HG03064 (cell line): ENCODE data around the gene MYL6B.
"Not testable (repeated sequence)": the region's sequence is repeated elsewhere in the genome, so short reads cannot be mapped to it uniquely, and the experiment has no call there.

ENCODE experiments used
- ATAC-seq: cut with Tn5 transposase; IDR thresholded peaks from one replicate; pipeline ENCODE4 v1.9.1; 2021; ENCODE audit warnings: low read depth; ENCODE audit not compliant: unreplicated experiment

Gene MYL6B

DNA sequence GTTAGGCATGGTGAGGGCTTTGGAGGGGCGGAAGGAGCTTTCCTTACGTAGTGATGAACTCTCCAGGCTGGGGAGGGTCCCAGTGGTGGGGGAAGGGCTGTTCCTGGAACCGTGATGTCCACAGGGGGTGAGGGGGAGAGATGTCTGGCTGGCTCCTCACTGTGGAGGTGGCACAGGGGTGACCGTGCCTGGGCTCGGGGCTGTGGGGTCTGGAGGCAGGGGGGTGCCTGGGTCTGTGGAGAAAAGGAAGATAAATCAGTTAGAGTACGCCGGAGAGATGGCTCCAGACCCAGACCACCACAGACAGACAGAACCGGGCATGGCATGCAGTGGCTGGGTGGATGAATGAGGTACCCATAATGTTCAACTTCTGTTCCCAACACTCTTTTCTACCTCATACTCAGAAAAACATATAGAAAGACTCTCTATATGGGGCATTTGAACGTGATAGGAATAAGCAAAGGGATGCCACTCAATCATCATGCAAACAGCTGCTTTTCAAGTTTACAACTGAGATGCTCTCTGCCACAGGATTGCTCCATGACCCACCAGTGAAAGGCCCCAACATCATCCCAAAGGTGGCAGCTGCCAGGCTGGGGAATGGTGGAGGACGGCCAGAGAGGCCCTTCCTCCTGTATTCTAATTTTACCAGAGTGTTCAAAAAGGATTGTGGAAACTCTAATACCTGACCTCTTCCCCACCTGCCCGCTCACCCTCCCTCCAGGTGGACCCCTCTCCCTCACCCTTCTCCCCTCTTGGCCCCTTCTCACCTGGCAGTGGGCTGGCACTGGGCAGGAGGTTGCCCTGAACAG is 11.4 kb downstream of the MYL6B start:
- ATAC-seq: no peak

DNA sequence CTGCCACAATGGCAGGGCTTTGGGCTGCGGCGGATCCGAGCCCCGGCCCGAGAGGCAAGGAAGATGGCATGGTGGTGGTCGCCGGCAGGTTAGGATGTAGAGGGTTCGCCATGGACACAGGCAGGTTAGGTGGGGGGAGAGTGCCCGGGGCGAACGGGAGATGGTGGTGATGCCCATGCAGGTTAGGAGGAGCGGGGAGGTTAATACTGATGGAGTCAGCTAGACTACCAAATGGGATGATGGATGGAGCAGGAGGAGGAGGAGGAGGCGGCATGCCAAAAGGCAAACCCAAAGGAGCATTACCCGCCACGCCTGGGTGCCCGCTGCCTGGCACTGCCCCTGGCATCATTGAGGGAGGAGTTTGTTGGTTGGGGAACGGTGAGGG is 11.9 kb downstream of the MYL6B start:
- ATAC-seq: no peak

DNA sequence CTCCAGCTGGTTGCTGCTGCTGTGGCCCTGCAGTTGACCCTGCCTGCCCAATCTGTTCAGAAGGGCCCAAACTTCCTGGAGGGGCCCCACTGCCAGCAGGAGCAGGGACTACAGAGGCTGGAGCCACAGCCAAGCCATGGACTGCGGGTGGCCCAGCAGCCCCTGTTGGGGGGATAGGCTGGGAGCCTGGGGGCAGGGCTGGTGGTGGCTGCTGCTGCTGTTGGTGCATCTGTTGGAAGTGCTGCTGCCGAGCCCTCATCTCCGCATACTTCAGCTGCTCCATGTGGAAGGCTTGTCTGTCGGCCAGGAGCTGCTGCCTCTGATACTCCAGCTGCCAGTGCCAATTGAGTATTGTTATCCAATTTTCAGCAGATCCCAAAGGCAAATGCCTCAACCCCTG is 13.0 kb downstream of the MYL6B start:
- ATAC-seq: no peak

DNA sequence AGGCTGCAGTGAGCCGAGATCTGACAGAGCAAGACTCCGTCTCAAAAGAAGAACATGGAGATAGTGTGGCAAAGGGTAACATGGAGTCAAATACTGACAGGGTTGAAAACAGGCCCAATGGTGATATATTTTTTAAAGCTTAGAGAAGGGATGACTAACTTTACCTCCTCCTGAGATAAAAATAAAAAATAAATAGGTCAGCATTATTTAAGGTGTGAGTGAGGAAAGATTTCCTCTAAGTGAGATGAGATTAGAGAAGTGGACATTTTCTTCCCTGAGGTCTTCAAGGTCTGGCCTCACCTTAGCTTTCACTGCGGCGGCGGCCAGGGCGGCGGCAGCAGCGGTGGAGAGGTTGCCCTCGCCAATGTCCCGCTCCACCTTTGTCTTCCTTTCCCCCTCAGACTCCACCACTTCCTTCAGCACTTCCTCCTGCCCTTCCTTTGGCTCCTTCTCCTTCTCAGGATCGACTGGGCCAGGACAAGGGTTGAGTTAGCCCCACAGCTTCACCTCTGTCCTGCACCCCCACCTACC is 16.9 kb downstream of the MYL6B start:
- no peak for ATAC-seq

DNA sequence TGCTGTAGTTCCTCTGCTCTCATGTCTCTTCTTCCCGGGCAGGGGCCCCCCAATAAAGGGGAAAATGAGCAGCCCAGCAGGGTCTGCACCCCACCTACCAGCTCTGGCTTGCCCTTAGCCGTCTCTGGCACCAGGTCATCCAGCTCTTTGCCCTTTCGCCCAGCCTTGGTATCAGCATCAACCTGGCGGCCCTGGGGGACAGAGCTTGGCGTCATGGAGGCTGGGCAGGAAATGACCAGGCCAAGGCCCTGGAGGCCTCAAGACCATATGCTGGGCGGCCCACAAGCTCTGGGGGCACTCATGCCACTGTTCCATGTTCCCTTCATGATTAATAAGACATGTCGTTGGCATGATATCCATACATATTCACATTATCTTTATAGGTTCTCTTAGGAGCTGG is 20.5 kb downstream of the MYL6B start:
- ATAC-seq: no peak

DNA sequence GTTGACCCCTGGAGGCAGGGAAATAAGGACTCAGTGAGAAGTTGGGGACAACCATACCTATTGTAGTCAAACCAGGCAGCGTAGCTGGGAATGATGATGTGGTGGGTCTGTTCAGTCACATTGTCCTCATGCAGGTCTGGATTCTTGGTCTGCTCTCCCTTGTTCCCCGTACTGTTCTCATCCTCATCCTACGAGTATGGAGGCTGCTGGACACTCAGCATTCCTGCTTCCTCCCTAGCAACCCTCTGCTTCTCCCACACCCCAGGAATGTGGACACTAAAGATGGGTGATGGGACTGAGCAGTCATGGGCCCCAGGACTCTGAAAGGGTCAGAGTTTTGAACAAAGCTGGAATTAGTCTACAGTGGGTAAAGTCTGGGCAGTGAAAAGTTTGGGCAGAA is 26.0 kb downstream of the MYL6B start:
- ATAC-seq: no peak

DNA sequence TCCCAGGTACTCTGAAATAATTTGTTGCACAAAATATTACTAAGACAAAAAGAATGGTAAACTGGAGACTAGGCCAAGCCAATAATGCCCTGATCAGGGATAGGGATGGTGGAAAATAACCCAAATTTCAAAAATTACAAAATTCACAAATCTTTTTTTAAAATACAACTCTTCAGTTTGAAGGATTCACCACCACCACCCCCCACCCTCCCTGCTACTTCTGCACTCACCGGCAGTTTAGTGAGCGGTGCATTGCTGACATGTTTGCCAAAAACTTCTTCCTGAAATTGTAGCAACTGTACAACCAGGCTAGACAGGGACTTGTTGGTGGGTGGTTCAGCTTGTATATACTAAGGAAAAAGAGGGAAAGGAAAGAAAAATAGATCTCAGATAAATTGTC is 34.6 kb downstream of the MYL6B start:
- ATAC-seq: no peak

DNA sequence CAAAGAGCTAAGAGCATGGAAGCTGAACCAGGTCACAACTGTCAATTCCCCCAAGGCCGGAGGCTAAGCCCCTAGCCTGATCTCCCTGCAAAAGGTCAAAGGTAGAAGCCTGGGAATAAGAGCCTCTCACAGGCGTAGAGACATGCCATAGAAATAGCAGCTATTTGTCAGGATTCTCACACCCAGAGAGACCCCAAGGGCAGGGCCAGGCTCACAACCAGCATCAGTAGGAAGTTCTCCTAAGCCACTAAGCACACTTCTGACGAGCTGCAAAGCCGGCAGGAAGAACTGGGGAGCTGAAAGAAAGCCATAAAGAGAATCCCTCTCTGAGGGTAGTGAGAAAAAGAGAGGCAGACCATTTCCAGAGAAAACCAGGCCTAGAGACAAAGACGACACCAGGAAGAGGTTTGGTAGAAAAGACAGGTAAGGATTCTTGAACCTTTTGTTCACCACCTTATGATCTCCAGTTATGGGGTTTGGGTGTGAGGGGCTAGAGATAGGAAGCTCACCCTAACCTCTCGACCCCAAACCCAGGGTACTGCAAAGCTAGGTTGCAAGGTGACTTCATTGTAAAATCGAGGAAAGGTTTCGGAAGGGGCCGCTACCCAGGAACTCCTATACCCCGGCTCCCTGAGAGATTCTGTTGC is 35.9 kb downstream of the MYL6B start:
- no peak for ATAC-seq

DNA sequence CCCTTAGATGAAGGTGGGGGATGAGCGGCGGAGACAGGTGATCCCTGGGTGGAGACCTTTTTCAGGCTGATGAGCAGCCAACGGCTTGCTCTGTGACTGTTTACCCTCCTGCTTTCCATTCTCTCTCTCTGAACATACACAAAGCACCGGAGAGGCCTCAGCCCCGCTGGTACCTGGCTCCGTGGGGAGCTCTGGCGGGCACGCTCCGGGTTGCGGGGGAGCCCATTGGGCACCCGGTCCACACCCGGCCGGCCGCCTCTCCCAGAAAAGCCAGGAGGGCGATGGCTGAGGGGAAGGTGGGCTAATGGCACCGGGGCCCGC is 36.4 kb downstream of the MYL6B start:
- ATAC-seq: no peak

DNA sequence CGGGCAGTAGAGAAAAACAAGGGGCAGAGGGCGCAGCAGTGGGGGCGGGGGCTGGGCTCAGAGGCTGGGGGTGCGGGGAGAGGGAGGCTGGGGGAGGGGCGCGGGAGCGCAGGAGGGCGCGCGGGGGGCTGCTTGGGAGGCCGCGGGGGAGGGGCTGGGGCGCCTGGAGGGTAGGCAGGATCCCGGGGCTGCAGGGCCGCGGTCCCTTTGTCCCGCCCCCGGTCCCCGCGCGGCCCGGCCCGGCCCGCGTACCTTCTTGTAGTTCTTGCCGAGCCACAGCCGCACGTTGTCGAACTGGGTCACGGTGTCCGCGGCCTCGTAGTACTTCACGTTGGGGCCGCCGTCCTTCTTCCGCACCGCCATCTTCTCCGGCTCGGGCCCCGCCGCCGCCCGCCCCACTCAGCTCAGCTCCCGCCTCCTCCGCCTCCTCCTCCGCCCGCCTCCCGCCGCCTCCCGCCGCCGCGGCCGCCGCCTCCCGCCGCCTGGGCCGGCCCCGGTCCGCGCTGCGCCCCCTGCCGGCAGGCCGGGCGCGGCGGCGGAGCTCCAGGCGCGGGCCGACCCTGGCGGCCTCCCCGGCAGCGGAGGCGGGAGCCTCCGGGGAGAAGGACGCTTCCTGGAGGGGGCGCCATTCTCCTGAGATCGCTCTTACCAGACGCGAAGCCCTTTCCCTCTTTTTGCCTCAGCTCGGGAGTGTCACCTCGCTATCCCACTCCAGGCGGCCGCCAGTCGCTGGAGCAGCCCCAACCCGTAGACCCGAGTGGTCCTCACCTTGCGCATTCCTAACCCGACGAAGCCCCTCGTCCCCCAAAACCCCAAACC is 36.9 kb downstream of the MYL6B start, which contains the start of gene SMARCC2:
SMARCC2 (minus strand) TSS at position 385 of the 819 bp plus-strand sequence; CDS start at position 363, 22 bp downstream.
- ATAC-seq: peak; percentile 58

DNA sequence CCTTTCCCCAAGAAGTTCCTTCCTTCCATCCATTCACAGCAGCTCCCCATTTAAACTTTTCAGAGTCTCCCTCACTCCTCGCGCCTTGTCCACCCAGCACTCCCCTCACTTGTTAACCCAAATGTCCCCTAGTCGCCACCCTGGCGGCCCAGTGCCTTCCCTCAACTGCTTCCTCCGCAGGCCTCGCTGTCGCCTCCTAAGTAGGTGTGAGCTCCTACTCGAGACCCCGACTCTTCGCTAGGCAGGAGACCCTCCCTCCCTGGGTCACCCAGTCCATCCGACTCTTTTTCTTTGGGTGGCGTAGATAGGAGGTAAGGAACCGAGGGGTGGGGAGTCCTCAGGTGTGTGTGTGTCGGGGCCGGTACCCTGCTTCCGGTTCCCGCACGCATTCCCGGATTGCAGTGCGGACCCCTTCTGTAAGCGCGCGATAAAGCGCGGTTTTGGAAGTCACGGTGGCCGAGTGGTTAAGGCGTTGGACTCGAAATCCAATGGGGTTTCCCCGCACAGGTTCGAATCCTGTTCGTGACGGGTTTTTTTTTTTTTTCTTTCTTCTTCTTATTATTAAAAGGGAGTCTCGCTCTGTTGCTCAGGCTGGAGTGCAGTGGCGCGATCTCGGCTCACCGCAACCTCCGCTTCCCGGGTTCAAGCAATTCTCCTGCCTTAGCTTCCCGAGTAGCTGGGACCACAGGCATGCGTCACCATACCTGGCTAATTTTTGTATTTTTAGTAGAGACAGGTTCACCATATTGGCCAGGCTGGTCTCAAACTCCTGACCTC is 37.7 kb downstream of the MYL6B start:
- ATAC-seq: peak; percentile 37

DNA sequence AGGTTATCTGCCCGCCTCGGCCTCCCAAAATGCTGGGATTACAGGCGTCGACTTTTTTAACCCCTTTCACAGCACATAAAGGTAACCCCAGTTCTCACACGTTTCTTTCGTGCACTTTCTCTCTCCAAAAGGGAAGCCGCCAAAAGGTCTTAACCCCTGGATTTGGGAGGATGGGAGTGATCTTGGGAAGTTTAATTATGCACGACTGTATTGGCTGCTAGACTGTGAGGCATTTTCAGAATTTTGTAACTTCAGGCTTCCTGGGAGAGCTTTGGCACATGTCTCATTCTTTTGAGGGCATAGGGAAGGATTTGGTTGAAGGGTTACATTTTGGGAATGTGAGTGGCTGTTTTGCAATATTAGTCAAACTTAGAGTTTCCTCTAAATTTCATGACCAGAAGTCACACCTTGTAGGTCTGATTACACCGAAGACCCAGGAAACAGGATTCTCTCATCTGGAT is 38.3 kb downstream of the MYL6B start:
- ATAC-seq: no peak

DNA sequence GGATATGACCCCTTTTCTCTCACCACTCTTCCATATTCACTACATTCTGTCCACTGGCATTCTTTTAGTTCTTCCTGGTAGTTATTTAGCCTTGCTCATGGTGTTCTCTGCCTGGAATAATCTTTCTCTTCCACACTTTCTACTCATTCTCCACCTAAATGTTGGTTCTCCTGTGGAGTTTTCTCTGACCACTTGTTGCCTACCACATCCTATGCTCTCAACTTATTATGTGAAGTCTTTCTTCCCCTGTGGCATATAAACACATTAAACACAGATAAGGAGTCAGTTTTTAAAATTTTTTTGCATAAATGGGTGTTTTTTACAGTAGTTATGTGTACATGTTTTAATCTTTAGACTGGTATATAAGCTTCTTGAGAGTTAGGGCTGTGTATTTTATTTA is 40.2 kb downstream of the MYL6B start:
- ATAC-seq: no peak

DNA sequence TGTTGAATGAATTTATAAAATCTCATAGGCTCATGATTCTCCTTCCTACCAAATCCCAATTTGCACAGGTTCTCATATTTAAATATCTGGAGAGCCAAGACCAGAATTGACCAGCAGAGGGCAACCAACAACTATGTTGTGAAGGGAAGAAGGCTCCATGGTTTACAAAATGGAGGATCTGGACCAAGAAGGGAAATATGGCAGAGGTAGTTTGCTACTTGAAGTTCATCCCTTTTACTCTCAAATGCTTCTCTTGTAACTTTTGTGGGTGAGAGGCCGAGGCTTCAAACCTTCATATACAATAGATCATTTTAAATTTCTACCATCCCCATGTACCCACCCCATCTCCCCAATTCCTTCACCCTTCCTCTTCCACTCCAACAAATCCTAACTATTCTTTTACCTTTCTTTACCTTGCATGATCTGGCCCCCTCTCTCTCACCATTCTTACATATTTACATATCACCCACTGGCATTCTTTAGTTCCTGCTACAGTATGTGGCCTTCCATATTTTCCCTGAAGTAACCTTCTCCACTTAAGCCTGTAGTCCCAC is 40.7 kb downstream of the MYL6B start:
- ATAC-seq: no peak

DNA sequence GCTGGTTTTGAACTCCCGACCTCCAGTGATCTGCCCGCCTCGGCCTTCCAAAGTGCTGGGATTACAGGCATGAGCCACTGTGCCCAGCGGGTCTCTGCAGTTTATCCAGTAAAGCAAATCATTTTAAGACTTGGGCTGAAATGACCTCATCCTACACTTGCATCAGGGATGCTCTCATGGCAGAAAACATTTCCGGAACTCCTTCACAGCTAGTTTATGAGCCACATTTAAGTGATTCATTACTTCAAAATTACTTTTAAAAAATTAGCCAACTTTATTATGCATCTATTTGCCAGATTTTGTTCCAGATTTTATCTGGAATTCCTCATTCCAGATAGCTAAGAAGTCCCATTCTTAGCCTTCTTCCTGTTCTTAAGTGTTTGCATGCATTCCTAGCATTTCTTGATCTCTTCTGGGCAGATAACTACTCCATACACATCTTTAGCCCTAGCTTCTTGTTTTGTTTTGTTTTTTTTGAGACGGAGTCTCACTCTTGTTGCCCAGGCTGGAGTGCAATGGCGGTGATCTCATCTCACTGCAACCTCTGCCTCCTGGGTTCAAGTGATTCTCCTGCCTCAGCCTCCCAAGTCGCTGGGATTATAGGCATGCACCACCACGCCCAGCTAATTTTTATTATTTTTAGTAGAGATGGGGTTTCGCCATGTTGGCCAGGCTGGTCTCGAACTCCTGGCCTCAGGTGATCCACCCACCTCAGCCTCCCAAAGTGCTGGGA is 44.6 kb downstream of the MYL6B start:
- ATAC-seq: not testable (repeated sequence)

DNA sequence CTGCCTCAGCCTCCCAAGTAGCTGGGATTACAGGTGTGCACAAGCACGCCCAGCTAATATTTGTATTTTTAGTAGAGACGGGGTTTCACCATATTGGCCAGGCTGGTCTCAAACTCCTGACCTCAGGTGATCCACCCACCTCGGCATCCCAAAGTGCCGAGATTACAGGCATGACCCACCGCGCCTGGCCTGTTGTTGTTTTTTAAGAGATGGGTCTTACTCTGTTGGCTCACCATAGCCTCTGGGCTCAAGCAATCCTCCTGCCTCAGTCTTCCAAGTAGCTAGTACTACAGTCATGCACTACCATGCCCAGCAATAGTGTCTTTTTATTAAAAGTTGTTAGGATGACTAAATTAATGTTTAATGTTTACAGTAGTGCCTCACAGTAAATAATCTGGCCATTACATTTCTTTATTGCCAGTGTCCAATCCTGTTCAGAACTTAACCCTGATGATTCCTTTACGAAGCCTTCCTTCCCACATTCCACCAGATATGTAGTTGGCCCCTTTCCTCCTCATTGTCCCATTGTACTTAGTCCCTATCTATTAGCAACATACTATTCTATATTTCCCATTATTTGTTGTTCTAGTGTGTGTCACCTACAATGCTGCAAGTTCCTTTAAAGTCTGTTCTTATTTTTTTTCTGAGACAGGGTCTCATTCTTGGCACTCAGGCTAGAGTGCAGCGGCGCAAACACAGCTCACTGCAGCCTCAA is 45.7 kb downstream of the MYL6B start:
- no peak for ATAC-seq

DNA sequence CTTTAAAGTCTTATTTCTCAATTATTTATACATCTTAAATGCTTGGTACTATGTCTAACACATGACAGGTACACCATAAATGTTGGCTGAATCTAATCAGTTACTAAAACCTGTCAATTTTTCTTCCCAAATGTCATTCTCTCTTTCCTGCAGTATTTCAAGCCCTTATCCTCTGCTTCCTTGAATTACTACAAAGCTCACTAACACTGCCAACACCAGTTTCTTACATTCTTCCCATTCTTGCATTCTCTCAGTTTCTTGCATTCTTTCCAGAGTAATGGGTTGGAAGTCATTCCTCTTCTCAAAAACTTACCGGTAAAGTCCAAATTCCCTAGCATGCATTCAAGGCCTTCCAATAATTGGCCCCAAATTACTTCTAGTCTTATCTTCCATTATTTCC is 46.4 kb downstream of the MYL6B start:
- no peak for ATAC-seq

DNA sequence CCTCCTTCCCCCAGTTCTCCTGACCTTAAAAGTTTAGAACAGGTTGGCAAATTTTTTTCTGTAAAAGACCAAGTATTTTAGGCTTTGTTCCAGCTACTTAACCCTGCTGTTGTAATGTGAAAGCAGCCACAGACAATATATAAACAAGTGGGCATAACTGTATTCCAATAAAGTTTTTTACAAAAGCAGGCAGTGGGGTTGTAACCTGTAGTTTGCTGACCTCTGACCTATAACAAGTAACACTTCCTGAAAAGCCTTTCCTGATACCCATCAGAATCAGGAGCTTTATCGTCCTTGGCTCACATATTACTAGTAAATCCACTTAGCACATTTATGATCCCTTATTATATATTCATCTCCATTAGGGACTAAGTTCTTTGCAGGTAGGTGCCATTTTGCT is 50.0 kb downstream of the MYL6B start:
- ATAC-seq: no peak

DNA sequence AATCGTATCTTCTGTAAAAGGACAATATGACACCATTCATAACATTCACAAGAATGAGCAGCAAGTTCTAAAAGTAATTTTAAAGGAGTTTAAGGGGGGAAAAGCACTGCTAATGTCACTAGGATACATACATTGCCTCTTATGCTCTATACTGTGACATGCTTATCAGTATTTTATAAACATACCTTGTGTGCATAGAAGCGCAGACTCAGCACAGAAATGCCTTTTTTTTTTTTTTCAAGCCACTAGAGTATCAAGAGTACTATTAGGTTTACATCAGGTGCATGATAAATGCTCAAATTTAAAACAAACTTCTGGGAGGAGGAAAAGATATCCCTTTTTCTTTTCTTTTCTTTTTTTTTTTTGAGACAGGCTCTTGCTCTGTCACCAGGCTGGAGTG is 50.5 kb downstream of the MYL6B start:
- ATAC-seq: no peak
